ENCODE measurements around the gene BACH2. TPM values are rescaled to one million over a fixed set of nuclear protein-coding genes. Genes with fewer than 3 reads are reported as not detected.

BACH2 gene
- total RNA-seq, 2 experiments from 2014 or later = 60.7 to 66.9 TPM

DNA sequence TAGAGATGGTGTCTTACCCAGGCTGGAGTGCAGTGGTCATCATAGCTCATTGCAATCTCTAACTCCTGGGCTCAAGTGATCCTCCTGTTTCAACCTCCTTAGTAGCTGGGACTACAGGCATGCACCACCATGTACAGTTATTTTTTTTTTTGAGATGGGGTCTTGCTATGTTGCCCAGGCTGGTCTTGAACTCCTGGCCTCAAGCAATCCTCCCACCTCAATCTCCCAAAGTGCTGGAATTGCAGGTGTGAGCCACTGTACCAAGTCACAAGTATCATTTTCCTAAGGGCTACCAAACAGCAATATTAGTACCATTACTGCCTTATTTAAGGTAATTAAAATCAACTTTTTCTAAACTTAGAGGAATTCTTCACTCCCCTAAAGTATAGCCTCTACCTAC lies 49.4 kb downstream of the BACH2 start:
- no peak overlapping the region for H3K4me3 Mint-ChIP-seq
- peaks cover 78% of the 10 kb centered on the region for H3K4me1 Mint-ChIP-seq (ENCODE audit: low read depth)
- H3K9me3 Mint-ChIP-seq = peaks cover 4% of the 10 kb centered on the region
- DNase-seq (no peak), ATAC-seq (no peak)
- POLR2A ChIA-PET = interaction anchor here (0.7 to 1.0 kb wide), 8 partner anchors 9 to 294 kb away, joined by 3 to 6 read pairs (median 3); no protein-coding TSS in a partner anchor
- H3K27ac Mint-ChIP-seq = peak overlapping the region; percentile 94
- intact Hi-C loops (cut with micrococcal nuclease) = loop anchor here (5.0 kb wide), 1 partner anchor 295 kb away; no protein-coding TSS in a partner anchor
- TF ChIP-seq, protein P1, sequence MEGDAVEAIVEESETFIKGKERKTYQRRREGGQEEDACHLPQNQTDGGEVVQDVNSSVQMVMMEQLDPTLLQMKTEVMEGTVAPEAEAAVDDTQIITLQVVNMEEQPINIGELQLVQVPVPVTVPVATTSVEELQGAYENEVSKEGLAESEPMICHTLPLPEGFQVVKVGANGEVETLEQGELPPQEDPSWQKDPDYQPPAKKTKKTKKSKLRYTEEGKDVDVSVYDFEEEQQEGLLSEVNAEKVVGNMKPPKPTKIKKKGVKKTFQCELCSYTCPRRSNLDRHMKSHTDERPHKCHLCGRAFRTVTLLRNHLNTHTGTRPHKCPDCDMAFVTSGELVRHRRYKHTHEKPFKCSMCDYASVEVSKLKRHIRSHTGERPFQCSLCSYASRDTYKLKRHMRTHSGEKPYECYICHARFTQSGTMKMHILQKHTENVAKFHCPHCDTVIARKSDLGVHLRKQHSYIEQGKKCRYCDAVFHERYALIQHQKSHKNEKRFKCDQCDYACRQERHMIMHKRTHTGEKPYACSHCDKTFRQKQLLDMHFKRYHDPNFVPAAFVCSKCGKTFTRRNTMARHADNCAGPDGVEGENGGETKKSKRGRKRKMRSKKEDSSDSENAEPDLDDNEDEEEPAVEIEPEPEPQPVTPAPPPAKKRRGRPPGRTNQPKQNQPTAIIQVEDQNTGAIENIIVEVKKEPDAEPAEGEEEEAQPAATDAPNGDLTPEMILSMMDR (IDR thresholded peaks at IDR 0.05) = no peak
- peaks cover 73% of the 10 kb centered on the region for H3K36me3 Mint-ChIP-seq (ENCODE audit: low read depth)
- CTCF ChIA-PET = interaction anchor here (0.9 to 1.3 kb wide), 2 partner anchors 9 to 63 kb away, joined by 3 read pairs; no protein-coding TSS in a partner anchor
- no peaks in the 10 kb centered on the region for H3K27me3 Mint-ChIP-seq

DNA sequence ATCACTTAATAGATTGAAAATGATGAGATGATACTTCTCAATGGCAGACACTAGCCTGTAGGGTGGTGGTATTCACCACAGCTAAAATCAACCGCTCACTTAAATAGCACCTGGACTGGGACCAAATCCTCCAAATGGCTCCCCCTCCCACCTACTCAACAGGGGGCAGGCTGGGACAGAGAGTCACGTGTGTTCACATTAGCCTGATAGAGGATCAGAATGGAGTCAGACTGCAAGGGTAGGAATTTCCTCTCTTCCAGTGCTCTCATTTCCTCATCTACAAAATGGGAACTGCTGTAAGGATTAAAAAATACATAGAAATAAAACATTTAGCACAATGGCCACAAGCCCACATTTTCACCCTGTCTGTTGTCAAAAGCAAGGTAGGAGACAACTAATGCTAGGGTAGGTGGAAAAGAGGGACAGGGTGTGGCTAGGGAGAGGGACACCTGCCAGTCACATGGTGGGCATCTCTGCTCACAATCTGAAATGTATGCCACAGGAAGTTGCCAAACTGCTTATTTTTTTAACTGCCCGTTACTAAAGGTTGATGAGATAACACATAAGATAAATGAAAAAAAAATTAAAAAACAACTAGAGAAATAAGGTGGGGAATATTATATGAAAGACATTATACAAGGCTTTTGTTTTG lies 55.3 kb downstream of the BACH2 start:
- no peaks in the 10 kb centered on the region for H3K27me3 Mint-ChIP-seq
- TF ChIP-seq, protein P1 (IDR thresholded peaks at IDR 0.05) = no peak
- H3K27ac Mint-ChIP-seq = peak overlapping the region; percentile 81
- ATAC-seq (no peak), DNase-seq (no peak)
- ChIA-PET CTCF (interaction anchor here (1.3 kb wide), 1 partner anchor 43 kb away, joined by 3 read pairs; no protein-coding TSS in a partner anchor), POLR2A (interaction anchor here (0.7 to 1.1 kb wide), 2 partner anchors 8 to 49 kb away, joined by 3 to 4 read pairs; no protein-coding TSS in a partner anchor)
- H3K4me3 Mint-ChIP-seq = no peak overlapping the region
- peaks cover 79% of the 10 kb centered on the region for H3K4me1 Mint-ChIP-seq (ENCODE audit: low read depth)
- intact Hi-C loops (cut with micrococcal nuclease) = no loop called here
- H3K36me3 Mint-ChIP-seq (ENCODE audit: low read depth) = peaks cover 67% of the 10 kb centered on the region
- peaks cover 7% of the 10 kb centered on the region for H3K9me3 Mint-ChIP-seq

DNA sequence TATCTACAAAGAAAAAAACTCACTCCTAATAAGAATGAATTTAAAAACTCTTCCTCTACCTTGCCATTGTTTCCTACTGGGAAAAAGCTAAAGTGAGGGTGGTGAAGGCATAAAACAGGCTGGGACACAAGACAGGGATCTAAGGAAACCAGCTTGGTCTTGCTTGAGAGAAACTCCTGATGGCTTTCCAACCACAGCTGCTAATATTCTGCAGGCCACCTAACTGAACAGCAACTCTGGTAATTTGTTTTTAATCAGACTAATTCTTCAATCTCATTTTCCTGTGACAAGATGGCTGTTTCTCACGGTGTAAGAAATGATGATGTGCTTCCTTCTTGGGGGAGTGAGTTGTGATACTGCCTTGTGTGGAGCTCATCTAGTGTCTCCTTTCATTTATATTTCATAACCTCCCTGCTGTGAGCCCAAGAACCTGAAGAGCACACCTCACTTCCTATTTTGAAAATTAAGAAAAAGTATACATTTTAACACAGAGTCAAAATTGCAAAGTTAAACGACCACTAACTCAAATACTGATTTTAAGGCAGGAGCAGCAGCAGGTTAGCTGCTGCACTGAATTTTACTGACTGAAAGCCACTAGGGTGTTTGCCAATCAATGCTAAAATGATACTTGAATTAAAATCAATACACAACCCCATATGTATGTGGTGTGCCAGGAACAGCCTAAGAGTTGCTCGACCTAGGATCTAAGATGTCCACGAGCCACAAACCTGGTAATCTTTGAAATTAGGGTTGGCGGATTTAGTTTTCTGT lies 58.0 kb downstream of the BACH2 start:
- Mint-ChIP-seq H3K9me3 (peaks cover 7% of the 10 kb centered on the region), H3K4me1 (ENCODE audit: low read depth) (peaks cover 84% of the 10 kb centered on the region), H3K4me3 (peak overlapping the region; percentile 44), H3K27ac (peak overlapping the region; percentile 94), H3K27me3 (no peaks in the 10 kb centered on the region), H3K36me3 (ENCODE audit: low read depth) (peaks cover 60% of the 10 kb centered on the region)
- ChIA-PET CTCF (interaction anchor here (0.6 to 1.7 kb wide), 9 partner anchors 9 to 46 kb away, joined by 3 to 4 read pairs (median 3); no protein-coding TSS in a partner anchor), POLR2A (interaction anchor here (0.6 to 3.8 kb wide), 14 partner anchors 9 to 176 kb away, joined by 3 to 12 read pairs (median 4); no protein-coding TSS in a partner anchor)
- no peak for ATAC-seq
- DNase-seq = no peak
- intact Hi-C loops (cut with micrococcal nuclease) = no loop called here
- TF ChIP-seq, protein P1 (IDR thresholded peaks at IDR 0.05) = no peak

DNA sequence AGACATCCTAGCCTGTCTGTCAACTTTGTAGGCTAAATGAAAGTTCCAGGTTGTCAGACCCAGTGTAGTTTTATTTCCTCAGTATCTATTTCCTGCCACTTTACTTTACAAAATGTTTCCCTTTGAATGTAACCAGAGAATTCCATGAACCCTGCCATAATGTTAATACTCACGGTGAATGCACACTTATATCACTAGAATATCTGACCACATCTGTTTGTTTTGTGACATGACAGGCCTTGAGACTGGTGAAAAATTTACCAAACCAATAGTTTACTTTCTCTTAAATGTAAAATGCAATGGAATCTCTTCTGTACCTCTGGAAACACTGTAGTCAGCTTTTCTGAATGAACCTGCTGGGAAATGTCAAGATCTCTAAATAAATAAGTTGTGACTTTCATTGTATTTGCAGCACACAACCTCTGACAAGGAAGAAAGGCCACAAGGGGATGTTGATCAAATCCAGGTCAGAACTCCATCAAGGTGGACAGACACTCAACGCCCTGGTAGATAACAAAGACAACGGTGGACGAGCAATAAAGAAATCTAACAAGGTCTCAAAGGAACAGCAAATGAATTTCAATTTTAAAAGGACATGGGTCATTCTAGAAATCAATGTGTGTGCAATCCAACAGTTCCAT lies 59.2 kb downstream of the BACH2 start:
- no peak overlapping the region for H3K4me3 Mint-ChIP-seq
- POLR2A ChIA-PET = interaction anchor here (1.1 to 3.8 kb wide), 4 partner anchors 10 to 35 kb away, joined by 3 to 9 read pairs (median 4); no protein-coding TSS in a partner anchor
- H3K36me3 Mint-ChIP-seq (ENCODE audit: low read depth) = peaks cover 58% of the 10 kb centered on the region
- H3K27me3 Mint-ChIP-seq = no peaks in the 10 kb centered on the region
- DNase-seq (no peak), ATAC-seq (no peak)
- H3K4me1 Mint-ChIP-seq (ENCODE audit: low read depth) = peaks cover 86% of the 10 kb centered on the region
- TF ChIP-seq, protein P1 (IDR thresholded peaks at IDR 0.05) = no peak
- H3K27ac Mint-ChIP-seq = peak overlapping the region; percentile 85
- CTCF ChIA-PET = interaction anchor here (1.1 to 1.7 kb wide), 3 partner anchors 15 to 39 kb away, joined by 3 to 4 read pairs (median 3); no protein-coding TSS in a partner anchor
- peaks cover 7% of the 10 kb centered on the region for H3K9me3 Mint-ChIP-seq
- intact Hi-C loops (cut with micrococcal nuclease) = no loop called here
